Stimulated activated memory B cell treated with anti-CD40 and anti-IgM and Interleukin-4, amounts not matched to agents 10 μg/mL and 1 μg/mL and 100 μg/mL, for 72 hours (primary cell): ENCODE data around the gene TFB2M.

Experiments used
- ATAC-seq: fragments of 150-1000 bp; cut with Tn5 transposase; 2 replicates; pipeline ENCODE4 v1.10.0; 2021
- H3K27ac Mint-ChIP-seq: one replicate; pipeline ENCODE4 v1.8.0; 2022; ENCODE audit warnings: mild to moderate bottlenecking, mixed read lengths
- H3K27me3 Mint-ChIP-seq: one replicate; pipeline ENCODE4 v1.8.0; 2022; ENCODE audit warnings: mixed read lengths
- H3K36me3 Mint-ChIP-seq: one replicate; pipeline ENCODE4 v1.8.0; 2022; ENCODE audit warnings: mixed read lengths
- H3K4me1 Mint-ChIP-seq: one replicate; pipeline ENCODE4 v1.8.0; 2022; ENCODE audit warnings: mixed read lengths
- H3K4me3 Mint-ChIP-seq: one replicate; pipeline ENCODE4 v1.8.0; 2022; ENCODE audit warnings: mild to moderate bottlenecking, moderate library complexity, mixed read lengths
- H3K9me3 Mint-ChIP-seq: one replicate; pipeline ENCODE4 v1.8.0; 2022; ENCODE audit warnings: mixed read lengths

Gene TFB2M

DNA sequence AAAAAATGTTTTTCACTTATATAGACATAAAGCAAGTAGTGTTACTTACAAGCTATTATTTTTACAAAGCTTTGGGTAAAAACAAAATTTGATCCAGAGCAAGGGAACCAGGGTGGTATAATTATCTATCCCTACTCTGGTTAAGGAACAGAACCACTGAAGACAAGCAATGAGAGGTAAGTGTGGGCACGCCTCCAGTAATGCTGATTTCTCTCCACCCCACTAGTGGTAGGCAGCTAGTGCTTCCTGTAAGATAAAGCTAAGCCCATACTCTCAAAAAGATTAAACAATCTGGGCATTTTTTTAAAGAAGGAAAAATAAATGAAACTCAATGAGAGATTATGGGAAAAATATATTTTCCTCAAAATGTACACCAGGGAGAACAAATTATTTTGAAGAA, 22.1 kb downstream of the TFB2M start:
- Mint-ChIP-seq H3K27ac (no peak overlapping the region), H3K4me1 (no peaks in the 10 kb centered on the region), H3K27me3 (no peaks in the 10 kb centered on the region), H3K9me3 (no peaks in the 10 kb centered on the region), H3K4me3 (no peak overlapping the region), H3K36me3 (peaks cover 31% of the 10 kb centered on the region)
- ATAC-seq, result no peak

DNA sequence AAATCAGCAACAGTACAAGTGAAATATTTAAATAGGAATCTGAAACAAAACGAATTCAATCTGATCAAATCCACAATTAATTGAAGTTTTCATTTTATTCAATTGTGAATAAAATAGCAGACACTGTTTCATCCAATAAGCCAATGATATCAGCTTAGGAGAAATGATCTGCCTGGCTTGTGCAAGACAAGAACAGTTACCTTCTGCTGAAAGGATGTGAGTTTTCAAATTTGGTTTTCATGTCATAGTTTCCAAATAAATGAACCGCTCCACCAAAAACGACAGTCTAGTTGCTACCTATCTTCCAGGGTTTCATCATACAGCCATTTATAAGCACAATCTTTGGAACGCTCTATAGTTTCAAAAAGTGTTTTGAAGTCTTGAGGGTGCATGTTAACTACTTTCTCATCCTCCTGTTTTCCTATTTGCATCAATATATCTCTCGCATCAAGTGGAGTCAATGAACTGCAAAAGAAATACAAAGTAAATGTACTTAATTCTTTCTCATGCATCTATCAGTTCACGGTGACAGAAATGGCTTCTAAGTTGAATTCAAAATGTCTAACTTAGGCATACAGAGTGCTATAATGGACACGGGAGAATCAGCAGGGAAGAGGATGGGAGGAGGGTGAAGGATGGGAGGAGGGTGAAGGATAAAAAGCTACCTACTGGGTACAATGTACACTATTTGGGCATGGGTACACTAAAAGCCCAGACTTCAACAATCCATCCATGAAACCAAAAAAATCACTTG, 25.1 kb downstream of the TFB2M start:
- Mint-ChIP-seq H3K27me3 (no peaks in the 10 kb centered on the region), H3K27ac (no peak overlapping the region), H3K9me3 (no peaks in the 10 kb centered on the region), H3K4me1 (no peaks in the 10 kb centered on the region), H3K36me3 (peaks cover 33% of the 10 kb centered on the region), H3K4me3 (no peak overlapping the region)
- ATAC-seq, result no peak

DNA sequence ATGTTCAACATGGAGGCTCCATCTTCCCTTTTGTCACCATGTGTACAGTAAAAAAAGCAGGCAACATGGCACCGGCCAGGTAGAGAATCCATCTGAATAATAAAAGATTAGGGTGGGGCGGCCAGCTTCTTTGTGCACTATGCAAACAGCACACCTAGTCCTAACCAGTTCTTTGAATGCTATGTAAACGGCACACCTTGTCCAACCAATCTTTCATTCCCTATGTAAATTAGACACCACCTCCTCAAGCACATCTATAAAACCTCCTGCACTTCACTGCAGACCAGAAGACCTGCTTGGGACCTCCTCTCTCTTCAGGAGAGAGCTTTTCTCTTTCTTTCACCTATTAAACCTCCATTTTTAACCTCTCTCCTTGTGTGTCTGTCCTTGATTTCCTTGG, 28.2 kb downstream of the TFB2M start:
- Mint-ChIP-seq H3K9me3 (no peaks in the 10 kb centered on the region), H3K27ac (no peak overlapping the region), H3K4me3 (no peak overlapping the region), H3K4me1 (no peaks in the 10 kb centered on the region), H3K36me3 (peaks cover 22% of the 10 kb centered on the region), H3K27me3 (no peaks in the 10 kb centered on the region)
- no peak for ATAC-seq

DNA sequence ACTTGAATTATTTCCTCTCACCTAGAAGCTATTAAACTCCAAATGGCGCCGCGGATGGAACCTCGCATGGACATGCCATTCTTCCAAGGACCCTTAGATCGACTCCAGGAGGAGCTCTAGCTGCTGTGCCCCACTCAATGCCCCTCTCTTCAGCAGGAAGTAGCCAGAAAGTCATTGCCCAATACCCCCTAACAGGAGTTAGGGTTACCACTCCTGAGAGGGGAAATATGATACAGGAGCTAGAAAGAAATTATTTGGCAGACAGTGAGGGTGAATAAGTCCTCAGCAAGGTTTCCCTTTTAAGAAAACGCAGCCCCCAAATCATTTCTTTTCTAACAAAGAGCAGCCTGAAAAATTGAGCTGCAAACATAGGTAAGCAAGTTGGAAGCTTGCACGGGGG, 28.6 kb downstream of the TFB2M start:
- Mint-ChIP-seq H3K27ac (no peak overlapping the region), H3K4me3 (no peak overlapping the region), H3K9me3 (no peaks in the 10 kb centered on the region), H3K27me3 (no peaks in the 10 kb centered on the region), H3K36me3 (peaks cover 22% of the 10 kb centered on the region), H3K4me1 (no peaks in the 10 kb centered on the region)
- no peak for ATAC-seq

DNA sequence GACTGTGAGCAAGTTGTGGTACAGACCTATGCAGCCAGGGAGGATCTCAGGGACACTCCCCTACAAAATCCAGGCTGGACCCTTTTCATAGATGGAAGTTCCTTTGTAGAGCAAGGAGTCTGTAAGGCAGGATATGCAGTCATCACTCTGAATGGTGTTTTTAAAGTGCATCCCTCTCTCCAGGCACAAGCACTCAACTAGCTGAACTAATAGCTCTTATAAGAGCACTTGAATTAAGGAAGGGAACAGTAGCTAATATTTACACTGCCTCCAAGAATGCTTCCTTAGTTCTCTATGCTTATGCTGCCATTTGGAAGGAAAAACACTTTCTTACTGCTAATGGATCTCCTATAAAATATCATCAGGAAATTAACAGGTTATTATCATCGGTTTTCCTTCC, 31.9 kb downstream of the TFB2M start:
- Mint-ChIP-seq H3K4me3 (no peak overlapping the region), H3K9me3 (peaks cover 5% of the 10 kb centered on the region), H3K27ac (no peak overlapping the region), H3K4me1 (no peaks in the 10 kb centered on the region), H3K27me3 (no peaks in the 10 kb centered on the region), H3K36me3 (peaks cover 11% of the 10 kb centered on the region)
- ATAC-seq, result no peak

DNA sequence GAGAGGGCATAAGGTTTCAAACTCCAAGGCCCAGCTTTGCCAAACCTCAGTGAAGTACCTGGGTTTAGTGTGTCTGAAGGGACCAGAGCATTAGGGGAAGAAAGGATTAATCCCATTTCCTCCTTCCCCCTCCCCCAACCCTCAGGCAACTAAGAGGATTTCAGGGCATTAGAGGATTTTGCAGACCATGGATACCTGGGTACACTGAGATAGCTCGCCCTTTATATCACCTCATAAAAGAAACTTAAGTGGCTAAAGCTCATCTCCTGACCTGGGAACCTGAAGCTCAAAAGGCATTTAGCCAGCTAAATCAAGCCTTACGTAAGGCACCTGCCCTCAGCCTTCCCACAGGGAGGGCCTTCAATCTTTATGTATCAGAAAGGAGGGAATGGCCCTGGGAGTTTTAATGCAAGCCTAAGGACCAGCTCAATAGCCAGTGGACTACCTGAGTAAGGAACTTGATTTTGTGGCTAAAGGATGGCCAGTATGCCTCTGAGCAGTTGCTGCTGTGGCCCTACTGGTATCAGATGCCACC, 32.6 kb downstream of the TFB2M start:
- Mint-ChIP-seq H3K27me3 (no peaks in the 10 kb centered on the region), H3K4me3 (no peak overlapping the region), H3K9me3 (peaks cover 5% of the 10 kb centered on the region), H3K36me3 (peaks cover 6% of the 10 kb centered on the region), H3K4me1 (no peaks in the 10 kb centered on the region), H3K27ac (no peak overlapping the region)
- no peak for ATAC-seq

DNA sequence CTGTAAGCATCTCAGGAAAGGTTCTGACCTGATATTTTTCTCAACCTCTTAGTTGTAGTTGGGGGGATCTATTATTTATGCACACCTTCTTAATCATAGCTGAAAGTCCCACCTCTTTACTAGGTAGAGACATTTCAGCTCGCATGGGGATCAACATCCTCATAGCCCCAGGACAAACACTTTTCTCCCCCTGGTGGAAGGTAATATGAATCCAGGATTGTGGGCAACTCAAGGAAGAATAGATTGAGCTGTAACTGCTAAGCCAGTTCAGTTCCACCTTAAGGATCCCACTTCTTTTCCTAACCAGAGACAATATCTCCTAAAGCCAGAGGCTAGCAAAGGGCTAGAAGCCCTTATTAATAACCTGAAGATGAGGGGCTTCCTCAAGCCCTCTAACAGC, 33.5 kb downstream of the TFB2M start:
- peaks cover 6% of the 10 kb centered on the region for H3K36me3 Mint-ChIP-seq
- peaks cover 7% of the 10 kb centered on the region for H3K9me3 Mint-ChIP-seq
- no peaks in the 10 kb centered on the region for H3K27me3 Mint-ChIP-seq
- H3K27ac Mint-ChIP-seq, result no peak overlapping the region
- H3K4me3 Mint-ChIP-seq, result no peak overlapping the region
- peaks cover under 1% of the 10 kb centered on the region for H3K4me1 Mint-ChIP-seq
- no peak for ATAC-seq

DNA sequence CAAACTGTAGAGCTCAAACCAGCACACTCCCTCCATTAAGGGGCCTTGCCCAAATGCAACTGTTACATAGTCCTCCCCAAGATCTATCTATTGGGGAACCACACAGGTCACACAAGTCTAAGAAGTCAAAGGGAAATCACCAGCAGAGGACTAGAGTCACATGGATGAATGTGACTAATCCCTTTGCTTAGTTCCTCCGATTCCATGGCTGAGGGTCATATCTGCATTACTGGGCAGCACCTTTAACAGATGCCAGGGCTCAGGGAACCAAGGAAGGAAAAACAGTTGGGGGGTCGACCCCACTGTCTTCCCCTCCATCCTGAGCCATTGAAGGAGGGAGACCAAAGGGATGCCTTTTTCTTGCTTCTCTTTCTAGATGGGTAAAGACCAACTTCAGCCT, 35.6 kb downstream of the TFB2M start:
- Mint-ChIP-seq H3K36me3 (peaks cover 6% of the 10 kb centered on the region), H3K9me3 (peaks cover 7% of the 10 kb centered on the region), H3K4me3 (no peak overlapping the region), H3K27me3 (no peaks in the 10 kb centered on the region), H3K4me1 (peaks cover 7% of the 10 kb centered on the region), H3K27ac (no peak overlapping the region)
- no peak for ATAC-seq

DNA sequence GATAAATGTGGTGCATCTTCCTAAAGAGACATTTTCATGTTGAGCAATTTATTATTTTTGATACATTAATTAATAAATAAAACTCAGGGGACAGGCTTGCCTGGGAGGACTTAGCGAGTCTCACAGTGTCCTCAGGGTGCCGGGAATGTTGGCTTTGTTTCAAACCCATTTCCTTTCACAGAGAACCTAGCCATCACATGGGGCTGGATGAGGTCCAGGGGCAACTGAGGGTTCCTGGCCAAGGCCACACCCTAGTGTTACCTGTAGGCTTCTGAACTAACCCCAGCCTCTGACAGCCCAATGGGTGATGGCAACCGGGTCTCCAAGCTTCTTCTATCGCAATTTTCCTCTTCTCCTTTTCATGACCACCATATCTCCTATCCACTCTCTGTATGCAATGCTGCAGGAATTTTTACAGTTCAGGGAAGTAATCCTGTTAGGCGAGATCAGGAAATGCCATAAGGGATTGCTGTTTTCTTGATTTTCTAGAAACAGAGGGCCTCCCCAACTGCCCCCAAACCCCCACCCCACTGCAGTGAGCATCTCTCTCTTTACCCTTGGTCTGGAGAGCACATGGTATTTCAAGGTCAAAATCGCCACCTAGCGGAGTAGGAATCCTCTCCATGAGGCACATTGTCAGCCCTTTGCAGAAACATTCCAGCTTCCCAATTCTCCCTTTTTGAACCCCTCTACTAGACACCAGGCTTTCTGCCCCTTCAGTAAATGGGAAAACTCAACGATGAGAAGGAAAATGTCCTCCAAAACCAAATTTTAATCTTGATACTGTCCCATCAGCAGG, 36.9 kb downstream of the TFB2M start:
- peaks cover 7% of the 10 kb centered on the region for H3K9me3 Mint-ChIP-seq
- no peaks in the 10 kb centered on the region for H3K27me3 Mint-ChIP-seq
- peaks cover 7% of the 10 kb centered on the region for H3K4me1 Mint-ChIP-seq
- no peak for ATAC-seq
- no peak overlapping the region for H3K4me3 Mint-ChIP-seq
- H3K27ac Mint-ChIP-seq, result no peak overlapping the region
- H3K36me3 Mint-ChIP-seq, result peaks cover 6% of the 10 kb centered on the region

DNA sequence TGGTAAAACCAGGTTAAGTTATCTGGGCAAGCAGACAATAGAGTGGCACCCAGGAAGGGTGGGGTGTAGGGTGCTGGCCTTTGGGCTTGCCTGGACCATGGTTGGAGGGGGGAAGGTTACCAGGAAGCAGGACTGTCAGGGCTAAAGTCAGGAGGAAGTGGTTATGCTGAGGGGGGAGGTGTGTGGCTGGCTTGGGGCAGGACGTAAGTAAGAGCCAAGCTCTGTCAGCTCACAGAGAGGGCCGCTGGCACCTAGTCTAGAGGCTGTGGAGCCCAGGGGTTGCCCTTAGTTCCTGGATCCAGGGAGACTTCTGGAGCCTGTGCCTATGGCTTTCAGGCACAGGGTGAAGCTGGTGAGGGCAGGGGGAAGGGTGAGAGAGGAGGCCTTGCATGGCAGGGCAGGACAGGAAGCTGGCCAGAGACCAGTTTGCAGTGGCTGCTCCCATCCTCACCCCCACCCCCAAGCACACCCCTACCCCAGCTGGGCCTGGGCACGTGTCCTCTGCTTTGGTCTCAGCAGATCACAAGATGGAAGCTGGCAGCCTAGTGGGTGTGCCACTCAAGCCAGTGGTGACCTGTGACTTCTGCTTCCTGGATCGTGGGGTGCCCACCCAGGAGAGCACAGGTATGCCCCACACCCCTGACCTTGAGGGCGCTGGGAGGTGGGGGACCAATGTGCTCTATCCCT, 38.5 kb downstream of the TFB2M start:
- peaks cover 7% of the 10 kb centered on the region for H3K9me3 Mint-ChIP-seq
- H3K36me3 Mint-ChIP-seq, result peaks cover 6% of the 10 kb centered on the region
- no peaks in the 10 kb centered on the region for H3K27me3 Mint-ChIP-seq
- ATAC-seq, result peak; percentile 56
- peak overlapping the region; percentile 60 for H3K27ac Mint-ChIP-seq
- no peak overlapping the region for H3K4me3 Mint-ChIP-seq
- H3K4me1 Mint-ChIP-seq, result peaks cover 7% of the 10 kb centered on the region

DNA sequence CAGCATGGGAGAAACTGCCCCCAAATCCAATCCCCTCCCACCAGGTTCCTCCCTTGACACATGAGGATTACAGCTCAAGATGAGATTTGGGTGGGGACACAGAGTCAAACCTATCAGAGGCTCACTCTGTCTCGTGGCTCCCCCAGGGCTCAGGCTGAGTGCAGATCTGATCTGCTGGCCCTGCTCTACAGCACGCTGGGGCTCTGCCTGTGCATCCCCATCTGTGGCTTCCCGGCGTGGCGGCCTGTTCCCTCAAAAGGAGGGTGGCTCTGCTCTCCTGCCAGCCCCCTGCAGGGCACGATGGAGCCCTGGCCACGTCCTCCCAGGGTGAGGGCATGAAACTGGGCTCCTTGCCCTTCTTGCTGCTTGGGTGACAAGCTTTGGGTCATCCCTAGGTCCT, 39.1 kb downstream of the TFB2M start:
- Mint-ChIP-seq H3K4me1 (peaks cover 7% of the 10 kb centered on the region), H3K27me3 (no peaks in the 10 kb centered on the region), H3K4me3 (no peak overlapping the region), H3K36me3 (peaks cover 6% of the 10 kb centered on the region), H3K27ac (peak overlapping the region; percentile 60), H3K9me3 (peaks cover 7% of the 10 kb centered on the region)
- no peak for ATAC-seq

DNA sequence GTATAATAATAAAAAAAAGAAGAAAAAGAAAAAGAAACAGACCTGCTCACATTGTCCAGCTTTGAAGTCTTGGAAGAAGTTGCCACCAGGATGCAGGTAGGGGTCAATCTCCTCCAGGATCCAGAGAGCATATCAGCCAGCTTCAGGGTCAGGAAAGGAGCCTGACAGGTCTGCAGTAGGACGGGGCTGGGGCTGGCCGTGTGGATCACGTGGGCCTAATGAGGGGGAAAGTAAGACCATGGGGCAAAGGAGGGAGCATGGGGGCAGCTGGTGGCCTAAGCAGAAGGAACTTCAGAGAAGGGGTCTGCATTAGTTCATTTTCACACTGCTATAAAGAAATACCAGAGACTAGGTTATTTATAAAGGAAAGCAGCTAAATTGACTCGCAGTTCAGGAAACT, 39.7 kb downstream of the TFB2M start:
- peaks cover 5% of the 10 kb centered on the region for H3K36me3 Mint-ChIP-seq
- H3K9me3 Mint-ChIP-seq, result peaks cover 6% of the 10 kb centered on the region
- no peak overlapping the region for H3K27ac Mint-ChIP-seq
- no peaks in the 10 kb centered on the region for H3K27me3 Mint-ChIP-seq
- no peak overlapping the region for H3K4me3 Mint-ChIP-seq
- no peak for ATAC-seq
- H3K4me1 Mint-ChIP-seq, result peaks cover 7% of the 10 kb centered on the region

DNA sequence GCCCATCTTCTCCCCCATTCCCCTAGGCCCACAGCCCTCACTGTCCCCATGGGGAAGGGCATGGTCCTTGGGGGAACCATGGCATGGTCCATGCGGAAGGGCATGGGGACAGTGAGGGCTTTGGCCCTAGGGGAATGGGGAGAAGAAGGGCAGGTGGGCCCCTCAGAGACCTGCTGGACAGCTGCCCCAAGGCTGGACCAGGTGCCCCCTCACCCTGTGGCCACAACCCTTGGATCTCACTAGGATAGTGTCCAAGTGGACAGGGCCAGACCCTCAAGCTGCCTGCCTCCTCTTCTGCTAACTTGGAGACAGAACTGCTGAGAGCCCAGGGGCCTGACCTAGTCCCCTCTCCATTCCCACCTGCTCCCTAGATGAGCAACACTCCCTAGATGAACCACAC, 46.5 kb downstream of the TFB2M start:
- no peaks in the 10 kb centered on the region for H3K4me1 Mint-ChIP-seq
- no peak overlapping the region for H3K4me3 Mint-ChIP-seq
- no peak for ATAC-seq
- H3K27ac Mint-ChIP-seq, result no peak overlapping the region
- H3K27me3 Mint-ChIP-seq, result no peaks in the 10 kb centered on the region
- peaks cover 3% of the 10 kb centered on the region for H3K9me3 Mint-ChIP-seq
- no peaks in the 10 kb centered on the region for H3K36me3 Mint-ChIP-seq

DNA sequence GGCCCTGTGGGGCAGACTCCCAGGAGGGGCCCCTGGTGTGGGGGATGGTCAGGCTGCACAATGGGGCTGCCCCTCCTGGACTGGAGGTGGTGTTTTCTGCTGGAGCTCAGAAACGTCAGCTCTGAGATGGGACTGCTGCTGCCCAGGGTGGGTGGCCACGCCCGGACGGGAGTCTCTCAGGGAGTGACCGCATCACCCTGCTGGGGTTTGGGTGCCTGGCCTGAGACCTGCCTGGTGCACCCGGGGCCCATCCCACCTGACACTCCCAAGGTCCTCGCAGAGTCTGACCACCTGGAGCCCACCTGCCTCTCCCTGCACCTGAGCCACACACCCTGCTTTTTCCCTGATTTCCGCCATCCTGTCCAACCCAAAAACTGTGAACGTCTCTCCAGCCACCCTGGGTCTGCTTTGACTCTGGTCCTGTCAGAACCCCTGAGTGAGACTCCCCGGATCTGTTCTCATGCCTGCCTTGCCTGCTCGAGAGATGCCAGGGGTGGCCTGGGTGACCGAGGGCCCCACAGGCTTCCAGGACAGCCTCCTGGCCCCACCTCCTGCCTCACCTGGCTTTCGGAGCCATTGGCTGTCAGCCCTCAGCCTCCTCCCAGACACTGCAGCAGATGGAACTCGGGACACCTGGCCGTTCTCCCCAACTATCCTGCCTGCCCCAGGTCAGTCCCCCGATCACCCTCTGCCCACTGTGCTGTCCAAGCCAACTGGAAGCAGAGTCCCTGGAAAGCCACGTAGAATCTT, 47.4 kb downstream of the TFB2M start:
- no peaks in the 10 kb centered on the region for H3K27me3 Mint-ChIP-seq
- peaks cover 3% of the 10 kb centered on the region for H3K9me3 Mint-ChIP-seq
- ATAC-seq, result no peak
- H3K4me3 Mint-ChIP-seq, result no peak overlapping the region
- no peak overlapping the region for H3K27ac Mint-ChIP-seq
- H3K36me3 Mint-ChIP-seq, result no peaks in the 10 kb centered on the region
- no peaks in the 10 kb centered on the region for H3K4me1 Mint-ChIP-seq

DNA sequence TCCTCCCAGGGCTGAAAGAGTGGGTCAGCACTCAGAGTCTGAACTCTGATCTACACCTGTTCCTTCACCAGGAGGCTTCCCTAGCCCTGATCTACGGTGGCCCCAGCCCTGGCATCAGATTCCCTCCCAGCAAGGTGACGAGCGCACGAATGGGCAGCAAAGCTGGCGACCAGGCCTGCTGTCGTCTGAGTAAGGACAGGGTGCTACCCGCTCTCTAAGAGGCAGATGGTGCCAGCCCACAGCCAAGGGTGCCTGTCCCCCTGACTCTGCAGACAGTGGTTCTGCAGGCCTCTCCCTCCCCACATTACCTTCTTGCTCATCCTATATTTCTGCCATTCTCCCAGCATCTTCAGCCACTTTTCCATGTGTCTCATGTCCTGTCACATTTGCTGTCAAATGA, 48.7 kb downstream of the TFB2M start:
- H3K27ac Mint-ChIP-seq, result no peak overlapping the region
- H3K4me3 Mint-ChIP-seq, result no peak overlapping the region
- H3K9me3 Mint-ChIP-seq, result peaks cover 3% of the 10 kb centered on the region
- no peaks in the 10 kb centered on the region for H3K36me3 Mint-ChIP-seq
- H3K27me3 Mint-ChIP-seq, result no peaks in the 10 kb centered on the region
- no peak for ATAC-seq
- H3K4me1 Mint-ChIP-seq, result no peaks in the 10 kb centered on the region
